Peyer's patch (tissue), 4 donors: ENCODE data around the gene SMARCA2.

Experiments
- CTCF ChIP-seq, 6 experiments: fragments of 450-650 bp in 4 of 6; fragments of 200-600 bp in 2 of 6; sonication (generic) in 1 of 6; IDR thresholded peaks; one replicate each; pipeline ENCODE4 v1.5.1; 2017 to 2019; ENCODE audit warnings: antibody characterized with exemption in 6 of 6, mild to moderate bottlenecking in 3 of 6, moderate library complexity in 1 of 6
- POLR2A ChIP-seq, 2 donors: fragments of 450-650 bp; IDR thresholded peaks; one replicate each; pipeline ENCODE4 v1.5.1; 2017; ENCODE audit warnings: antibody characterized with exemption in 2 of 2, mild to moderate bottlenecking in 2 of 2, moderate library complexity in 2 of 2

- TF ChIP-seq CTCF (IDR thresholded peaks at IDR 0.05) (no peak), POLR2A (IDR thresholded peaks at IDR 0.05) (no peak)
These were observed 38.1 kb upstream of the SMARCA2 start for GRCh38 chr9:1977026-1977425.
